ENCODE measurements around the gene CARS2.
"Not testable (repeated sequence)": the region's sequence is repeated elsewhere in the genome, so short reads cannot be mapped to it uniquely, and the experiment has no call there.

Gene CARS2, protein sequence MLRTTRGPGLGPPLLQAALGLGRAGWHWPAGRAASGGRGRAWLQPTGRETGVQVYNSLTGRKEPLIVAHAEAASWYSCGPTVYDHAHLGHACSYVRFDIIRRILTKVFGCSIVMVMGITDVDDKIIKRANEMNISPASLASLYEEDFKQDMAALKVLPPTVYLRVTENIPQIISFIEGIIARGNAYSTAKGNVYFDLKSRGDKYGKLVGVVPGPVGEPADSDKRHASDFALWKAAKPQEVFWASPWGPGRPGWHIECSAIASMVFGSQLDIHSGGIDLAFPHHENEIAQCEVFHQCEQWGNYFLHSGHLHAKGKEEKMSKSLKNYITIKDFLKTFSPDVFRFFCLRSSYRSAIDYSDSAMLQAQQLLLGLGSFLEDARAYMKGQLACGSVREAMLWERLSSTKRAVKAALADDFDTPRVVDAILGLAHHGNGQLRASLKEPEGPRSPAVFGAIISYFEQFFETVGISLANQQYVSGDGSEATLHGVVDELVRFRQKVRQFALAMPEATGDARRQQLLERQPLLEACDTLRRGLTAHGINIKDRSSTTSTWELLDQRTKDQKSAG

DNA sequence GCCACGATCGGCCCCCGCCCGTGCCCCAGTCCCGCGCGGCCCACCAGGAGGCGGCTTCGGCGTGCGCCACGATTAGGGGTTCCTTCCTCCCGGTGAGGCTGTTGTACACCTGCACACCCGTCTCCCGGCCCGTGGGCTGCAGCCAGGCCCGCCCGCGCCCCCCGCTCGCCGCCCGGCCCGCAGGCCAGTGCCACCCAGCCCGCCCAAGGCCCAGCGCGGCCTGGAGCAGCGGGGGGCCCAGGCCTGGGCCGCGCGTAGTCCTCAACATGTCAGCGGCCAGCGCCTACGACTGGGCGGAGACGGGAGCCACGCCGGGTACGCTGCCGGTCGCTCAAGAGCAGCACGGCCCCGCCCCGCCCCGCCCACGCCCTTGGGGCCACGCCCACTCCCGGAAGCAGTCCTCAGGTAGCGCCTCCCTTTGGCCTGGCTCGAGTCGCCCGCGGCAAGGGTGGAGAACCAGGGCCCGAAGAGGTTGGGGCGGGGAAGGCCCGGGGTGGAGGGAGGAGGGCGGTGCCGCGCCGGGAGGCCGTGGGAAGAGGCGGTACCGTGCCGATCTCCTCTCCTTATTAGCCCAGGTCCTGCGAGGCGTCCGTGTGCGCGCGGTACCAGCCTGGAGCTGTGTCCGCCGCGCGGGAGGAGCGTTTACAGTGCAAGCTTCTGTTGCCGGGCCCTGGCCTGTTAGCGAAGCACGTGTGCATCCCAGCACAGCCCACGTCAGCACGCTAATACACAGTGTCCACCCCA is at the start of gene CARS2:
CARS2 (minus strand) TSS at position 291 of the 744 bp plus-strand sequence; CDS start at position 268, 23 bp downstream.
- DNase-seq (ENCODE audit: low read depth in 2 of 2) = peak; percentile 91 to 94

DNA sequence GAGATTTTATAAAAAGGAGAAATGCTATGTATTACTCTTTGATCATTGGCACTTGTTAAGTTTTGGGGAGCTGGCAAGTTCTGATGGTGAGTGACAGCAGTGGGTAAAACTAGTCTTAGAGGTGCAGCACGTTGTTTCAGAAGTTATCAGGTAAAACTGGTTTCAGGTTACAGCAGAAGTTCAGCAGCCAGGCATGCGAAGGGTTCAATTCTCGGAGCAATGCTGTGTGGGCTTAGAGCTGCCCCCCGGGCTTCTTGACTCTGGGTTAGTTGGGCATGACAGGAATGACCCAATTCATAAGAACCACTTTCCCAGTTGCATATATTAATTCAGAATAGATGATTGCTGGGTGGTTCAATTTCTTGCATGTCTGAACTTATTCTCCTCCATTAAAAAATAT is 42.4 kb upstream of the CARS2 start:
- DNase-seq (ENCODE audit: low read depth in 2 of 2) = no peak

DNA sequence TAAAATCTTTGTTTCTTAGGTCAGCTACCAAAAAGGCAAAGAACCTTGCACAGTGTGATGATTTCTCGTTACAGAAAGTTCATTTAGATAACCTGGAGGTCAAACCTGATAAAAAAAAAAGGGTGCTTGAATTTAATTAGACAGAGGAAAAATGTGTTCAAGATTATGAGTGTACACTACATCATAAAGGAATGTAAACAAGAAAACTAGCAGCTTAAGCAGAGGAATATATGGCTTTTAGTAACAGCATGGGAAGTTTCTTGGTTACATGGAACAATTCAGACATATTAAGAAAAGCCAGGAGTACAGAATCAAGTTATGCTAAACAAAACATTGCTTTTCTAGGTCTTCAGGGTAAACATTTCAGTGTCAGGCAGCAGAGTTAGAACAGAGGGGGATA is 40.5 kb upstream of the CARS2 start:
- no peak for DNase-seq (ENCODE audit: low read depth in 2 of 2)

DNA sequence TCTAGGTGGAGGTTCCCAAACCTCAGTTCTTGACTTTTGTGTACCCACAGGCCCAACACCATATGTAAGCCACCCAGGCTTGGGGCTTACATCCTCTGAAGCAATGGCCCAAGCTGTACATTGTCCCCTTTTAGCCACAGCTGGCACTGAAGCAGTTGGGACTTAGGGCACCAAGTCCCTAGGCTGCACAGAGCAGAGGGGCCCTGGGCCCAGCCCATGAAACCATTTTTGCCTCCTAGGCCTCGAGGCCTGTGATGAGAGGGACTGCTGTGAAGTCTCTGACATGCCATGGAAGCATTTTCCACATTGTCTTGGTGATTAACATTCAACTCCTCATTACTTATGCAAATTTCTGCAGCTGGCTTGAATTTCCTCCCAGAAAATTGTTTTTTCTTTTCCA is 37.8 kb upstream of the CARS2 start:
- DNase-seq (ENCODE audit: low read depth in 2 of 2) = no peak

DNA sequence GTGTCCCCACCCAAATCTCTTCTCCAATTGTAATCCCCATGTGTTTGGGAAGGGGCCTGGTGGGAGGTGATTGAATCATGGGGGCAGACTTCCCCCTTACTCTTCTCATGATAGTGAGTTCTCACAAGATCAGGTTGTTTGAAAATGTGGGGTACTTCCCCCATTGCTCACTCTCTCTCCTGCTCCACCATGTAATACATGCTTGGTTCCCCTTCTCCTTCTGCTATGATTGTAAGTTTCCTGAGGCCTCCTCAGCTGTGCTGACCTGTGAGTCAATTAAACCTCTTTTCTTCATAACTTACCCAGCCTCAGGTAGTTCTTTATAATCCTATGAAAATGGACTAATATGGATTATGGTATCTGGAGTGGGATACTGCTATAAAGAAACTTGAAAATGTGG is 31.6 kb upstream of the CARS2 start:
- DNase-seq (ENCODE audit: low read depth in 2 of 2) = no peak

DNA sequence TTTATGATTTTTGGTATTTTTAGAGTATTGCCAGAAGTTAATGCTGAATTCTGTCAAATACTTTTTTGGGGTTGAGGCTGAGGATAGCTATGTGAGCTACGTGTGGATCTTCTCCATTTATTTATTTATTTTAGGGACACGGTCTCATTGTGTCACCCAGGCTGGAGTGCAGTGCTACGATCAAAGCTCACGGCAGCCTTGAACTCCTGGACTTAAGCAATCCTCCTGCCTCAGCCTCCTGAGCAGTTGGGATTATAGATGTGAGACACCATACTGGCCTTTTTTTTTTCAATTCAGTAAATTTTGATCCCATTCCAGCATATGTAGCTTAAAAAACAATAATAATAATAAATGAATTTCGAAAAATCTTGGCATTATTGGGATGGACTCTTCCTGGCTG is 28.6 kb upstream of the CARS2 start:
- DNase-seq (ENCODE audit: low read depth in 2 of 2) = no peak

DNA sequence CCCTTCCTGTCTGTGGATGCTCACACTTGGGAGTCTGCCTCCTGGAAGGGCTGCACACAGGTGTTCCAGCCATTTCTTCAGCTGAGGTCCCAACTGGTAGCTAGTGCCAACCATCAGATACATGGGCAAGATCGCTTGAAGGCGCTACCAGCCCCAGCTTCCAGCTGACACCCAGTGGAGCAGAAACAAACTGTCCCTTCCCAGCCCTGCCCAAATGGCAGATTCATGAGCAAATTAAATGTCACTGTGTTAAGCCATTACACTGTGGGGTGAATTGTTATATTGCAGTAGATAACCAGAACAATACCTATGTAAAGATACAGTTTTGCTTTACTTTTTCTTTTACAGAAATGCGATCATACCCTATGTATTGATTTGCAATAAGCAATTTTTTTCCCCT is 25.2 kb upstream of the CARS2 start:
- DNase-seq (ENCODE audit: low read depth in 2 of 2) = no peak

DNA sequence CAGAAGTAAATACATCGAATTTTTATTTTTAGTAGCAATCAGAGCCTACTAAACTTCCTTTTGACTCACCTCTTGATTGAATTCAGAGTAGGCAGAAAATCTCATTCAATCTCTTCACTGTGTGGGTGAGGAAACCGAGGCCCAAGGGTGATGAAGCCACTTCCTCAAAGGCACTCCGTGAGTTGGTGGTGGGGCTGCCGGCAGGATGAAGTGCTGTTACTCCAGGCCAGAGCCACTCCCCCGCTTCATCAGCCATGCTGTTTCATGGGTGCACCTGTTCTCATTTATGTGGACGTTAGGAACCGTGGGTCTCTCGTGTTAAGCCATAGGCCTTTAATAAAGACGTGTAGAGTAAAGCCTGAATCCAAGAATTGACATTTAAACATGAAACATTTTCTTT is 20.8 kb upstream of the CARS2 start:
- DNase-seq (ENCODE audit: low read depth in 2 of 2) = peak; percentile 47 to 49

DNA sequence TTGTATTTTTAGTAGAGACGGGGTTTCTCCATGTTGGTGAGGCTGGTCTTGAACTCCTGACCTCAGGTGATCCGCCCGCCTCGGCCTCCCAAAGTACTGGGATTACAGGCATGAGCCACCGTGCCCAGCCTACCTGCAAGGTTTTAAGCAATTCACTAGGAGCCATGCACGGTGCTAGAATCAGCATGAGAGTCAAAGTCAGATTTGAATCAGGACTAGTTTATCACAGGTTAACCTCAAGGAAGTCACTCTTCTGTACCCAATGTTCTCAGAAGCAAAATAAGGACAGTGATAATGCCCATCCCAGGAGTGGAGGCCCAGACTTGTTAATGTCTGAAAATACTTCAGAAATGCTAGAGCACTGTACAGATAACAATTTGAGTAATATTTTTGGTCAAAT is 20.2 kb upstream of the CARS2 start:
- not testable (repeated sequence) for DNase-seq (ENCODE audit: low read depth in 2 of 2)

DNA sequence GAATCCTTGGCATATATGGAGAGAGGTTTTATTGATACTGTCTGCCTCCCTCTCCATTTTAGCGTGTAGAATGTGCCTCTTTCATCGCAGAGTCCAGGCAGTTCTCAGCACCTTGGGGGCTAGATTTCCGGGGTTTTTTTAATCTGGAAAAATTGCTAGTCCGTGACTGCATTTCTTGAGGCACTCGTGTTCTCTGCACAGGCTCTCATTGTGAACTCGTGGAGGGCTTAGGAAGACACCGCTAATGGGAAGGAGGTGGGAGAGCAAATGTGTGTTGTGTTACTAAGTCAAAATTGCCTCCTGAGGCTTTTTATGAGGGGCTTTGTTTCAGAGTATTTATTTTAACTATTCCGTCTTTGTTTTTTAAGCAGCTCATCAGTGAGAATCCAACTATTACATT is 17.7 kb upstream of the CARS2 start:
- DNase-seq (ENCODE audit: low read depth in 2 of 2) = no peak

DNA sequence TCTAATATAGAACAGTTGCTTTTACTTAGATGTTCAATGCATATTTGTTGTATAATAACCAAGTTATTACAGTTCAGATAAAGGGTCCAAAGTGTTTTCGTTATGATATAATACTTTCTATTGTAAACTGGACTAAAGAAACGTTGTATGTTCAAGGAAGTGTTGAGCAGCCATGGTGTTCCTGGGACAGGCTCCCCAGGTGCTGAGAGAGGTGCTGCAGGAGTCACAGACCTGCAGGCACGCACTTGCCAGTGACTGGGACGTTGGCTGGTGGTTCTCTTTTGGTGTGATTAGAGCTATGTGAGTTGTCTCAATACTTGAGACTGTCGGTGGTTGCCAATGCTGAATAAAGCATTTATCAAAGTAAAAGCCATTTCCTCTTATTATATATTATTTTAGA is 17.1 kb upstream of the CARS2 start:
- DNase-seq (ENCODE audit: low read depth in 2 of 2) = no peak

DNA sequence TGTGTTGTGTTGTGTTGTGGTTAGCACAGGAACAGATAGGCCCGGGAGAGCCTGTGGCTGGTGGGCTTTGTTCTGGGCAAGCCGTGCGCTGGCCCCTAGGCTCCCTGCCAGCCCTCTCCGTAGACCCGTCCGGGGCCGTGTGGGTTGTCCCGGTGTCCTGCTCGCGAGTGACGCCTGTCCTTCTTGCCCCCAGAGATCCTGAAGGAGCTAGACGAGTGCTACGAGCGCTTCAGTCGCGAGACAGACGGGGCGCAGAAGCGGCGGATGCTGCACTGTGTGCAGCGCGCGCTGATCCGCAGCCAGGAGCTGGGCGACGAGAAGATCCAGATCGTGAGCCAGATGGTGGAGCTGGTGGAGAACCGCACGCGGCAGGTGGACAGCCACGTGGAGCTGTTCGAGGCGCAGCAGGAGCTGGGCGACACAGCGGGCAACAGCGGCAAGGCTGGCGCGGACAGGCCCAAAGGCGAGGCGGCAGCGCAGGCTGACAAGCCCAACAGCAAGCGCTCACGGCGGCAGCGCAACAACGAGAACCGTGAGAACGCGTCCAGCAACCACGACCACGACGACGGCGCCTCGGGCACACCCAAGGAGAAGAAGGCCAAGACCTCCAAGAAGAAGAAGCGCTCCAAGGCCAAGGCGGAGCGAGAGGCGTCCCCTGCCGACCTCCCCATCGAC is 13.3 kb upstream of the CARS2 start:
- DNase-seq (ENCODE audit: low read depth in 2 of 2) = no peak

DNA sequence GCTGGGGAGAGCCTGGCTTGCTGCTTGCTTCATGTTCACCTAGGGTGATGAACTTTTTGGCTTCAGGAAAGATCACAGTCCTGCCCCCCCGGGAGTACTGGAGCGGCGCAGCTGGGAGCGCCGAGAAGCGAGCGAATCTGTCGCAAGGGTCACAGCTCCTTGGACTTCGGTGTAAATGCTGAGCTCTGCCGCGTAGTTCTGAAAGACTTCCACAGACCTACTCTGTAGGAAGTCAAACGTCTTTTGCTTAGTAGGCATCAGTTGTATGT is 10.3 kb upstream of the CARS2 start:
- DNase-seq (ENCODE audit: low read depth in 2 of 2) = no peak

DNA sequence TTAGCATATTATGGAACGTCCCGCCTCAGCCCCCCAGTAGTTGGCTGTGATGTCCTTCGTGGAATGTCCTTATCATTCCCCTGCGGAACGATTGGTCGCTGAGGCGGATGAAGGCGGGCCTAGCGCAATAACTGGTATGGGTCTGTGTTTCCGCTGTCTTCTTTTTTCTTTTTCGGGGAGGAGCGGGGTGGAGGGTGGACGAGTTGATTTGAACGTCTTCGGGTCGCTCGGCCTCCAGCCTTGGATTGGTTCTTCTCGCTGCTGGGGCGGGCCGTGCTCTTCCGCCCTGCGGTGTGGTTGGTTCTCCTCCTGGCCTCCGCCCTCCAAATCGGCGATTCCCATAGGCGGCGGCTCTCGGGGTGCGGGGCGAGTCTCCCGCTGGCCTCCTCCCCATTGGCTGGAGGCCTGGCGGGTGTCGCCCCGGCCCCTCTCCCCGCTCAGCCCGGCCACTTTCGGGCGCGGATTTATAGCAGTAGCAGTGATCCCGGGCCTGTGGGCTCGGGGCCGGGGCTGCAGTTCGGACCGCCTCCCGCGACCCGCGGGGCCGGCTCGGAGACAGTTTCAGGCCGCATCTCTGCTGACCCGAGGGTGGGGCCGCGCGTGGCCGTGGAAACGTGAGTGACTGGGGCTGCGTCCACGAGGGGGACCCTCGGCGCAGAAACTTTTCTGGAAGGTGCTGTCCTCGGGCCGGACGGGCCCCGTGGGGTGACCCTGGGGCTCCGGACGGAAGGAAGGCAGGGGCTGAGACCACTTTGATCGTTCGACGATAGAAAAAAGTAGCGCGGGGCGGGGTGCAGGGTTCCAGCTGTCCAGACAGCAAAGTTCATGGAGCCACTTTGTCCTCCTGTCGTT is 9.7 kb upstream of the CARS2 start:
- DNase-seq (ENCODE audit: low read depth in 2 of 2) = peak; percentile 86 to 94

DNA sequence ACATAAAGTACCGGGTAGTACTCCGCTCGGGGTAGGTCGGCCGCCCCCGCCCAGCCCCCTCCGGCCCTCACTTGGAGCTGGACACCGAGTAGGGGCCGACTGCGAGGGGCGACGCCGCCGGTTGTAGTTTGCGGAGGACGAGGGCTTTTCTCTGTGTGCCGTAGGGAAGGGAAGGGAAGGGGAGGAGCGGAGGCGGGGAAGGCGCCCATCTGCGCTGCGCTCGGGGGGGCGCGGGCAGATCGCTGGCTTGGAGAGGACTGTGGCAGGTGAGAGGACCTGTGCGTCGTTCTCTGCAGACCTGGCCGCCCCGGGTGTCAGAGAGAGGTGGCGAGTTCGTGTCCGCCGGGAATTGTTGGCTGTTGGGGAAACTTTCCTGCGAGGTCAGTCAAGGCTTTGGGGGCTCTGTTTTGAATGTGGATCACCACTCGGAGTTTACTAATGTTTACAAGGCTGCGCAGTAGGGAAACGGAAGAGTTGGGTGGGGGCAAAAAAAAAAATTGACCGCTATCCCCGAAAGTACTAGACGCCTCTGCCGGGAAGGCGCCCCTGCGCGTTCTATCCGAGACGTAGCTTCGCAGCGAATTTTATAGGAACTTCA is 9.0 kb upstream of the CARS2 start:
- peak; percentile 37 to 40 for DNase-seq (ENCODE audit: low read depth in 2 of 2)

DNA sequence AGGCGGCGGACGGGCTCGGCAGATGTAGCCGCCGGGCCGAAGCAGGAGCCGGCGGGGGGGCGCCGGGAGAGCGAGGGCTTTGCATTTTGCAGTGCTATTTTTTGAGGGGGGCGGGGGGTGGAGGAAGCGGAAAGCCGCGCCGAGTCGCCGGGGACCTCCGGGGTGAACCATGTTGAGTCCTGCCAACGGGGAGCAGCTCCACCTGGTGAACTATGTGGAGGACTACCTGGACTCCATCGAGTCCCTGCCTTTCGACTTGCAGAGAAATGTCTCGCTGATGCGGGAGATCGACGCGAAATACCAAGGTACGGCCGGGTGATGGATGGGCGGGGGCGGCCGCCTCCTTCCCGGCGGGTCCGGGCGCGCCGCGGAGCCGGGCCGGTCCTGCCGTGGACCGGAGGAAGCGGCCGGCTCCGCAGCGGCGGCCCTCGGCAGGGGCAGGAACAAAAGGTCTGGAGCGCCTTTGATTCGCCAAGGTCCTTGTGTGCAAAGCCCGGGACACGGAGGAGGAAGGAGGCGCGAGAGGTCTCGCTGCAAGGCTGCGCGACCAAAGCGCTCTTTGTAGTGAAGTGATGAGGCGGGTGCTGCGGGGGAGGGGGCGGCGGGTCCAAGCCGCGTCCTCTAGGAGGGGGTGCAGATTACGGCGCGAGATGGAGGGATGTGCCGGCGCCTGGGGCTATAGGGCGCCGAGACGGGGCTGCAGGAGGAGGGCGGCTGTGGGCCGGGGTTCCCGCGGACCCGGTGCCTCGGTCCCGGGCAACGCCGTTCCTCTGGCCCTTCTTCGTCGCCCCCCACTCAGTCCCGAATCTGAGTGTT is 8.3 kb upstream of the CARS2 start:
- DNase-seq (ENCODE audit: low read depth in 2 of 2) = peak; percentile 55 to 56

DNA sequence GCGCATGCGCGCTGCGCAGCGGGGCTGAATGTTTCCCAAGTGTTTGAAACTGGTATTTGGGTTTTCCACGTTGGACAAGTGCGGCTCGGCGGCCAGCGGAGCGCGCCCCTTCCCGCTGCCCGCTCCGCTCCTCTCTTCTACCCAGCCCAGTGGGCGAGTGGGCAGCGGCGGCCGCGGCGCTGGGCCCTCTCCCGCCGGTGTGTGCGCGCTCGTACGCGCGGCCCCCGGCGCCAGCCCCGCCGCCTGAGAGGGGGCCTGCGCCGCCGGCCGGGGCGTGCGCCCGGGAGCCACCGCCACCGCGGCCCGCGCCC is 7.7 kb upstream of the CARS2 start, which contains the start of gene ING1:
ING1 (plus strand) TSS at position 59 of the 311 bp plus-strand sequence. CDS start 450 bp downstream, outside the sequence.
- DNase-seq (ENCODE audit: low read depth in 2 of 2) = no peak

DNA sequence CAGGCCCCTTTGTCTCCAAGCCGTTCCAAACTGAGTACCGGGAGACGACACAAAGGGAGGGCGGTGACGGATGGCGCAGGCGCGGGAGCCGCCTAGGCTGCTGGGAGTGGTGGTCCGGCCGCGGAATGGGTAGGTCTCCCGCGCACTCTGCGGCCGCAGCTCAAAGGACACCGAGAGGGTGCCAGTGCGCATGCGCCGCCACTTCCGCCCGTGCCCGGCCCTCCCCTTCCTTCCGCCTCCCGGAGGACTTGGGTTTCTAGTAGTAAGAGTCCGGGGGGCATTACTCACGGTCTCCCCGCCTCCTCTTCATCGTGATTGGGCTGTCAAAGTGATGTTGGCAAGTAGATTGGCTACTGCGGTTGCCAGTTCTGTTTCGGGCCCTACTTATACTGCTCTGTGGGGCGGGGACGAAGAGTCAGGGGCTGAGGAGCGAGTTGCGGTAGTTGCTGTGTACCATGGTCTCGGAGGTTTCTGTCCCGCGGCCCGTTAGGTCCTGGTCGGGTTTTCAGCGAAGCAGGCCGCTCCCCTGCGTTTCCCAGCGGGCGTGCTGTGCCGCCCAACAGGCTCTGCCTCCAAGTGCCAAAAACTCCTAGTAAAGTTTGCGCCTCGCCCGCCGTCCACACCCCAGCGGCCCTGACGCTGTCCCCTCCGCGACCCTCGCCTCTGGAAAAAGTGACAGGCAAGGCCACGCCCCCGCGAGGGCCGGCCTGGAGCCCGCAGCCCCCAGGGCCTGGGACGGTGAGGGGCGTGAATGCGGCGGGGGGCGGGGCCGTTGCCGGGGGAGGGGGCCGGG is 7.1 kb upstream of the CARS2 start:
- DNase-seq (ENCODE audit: low read depth in 2 of 2) = peak; percentile 97 to 99

DNA sequence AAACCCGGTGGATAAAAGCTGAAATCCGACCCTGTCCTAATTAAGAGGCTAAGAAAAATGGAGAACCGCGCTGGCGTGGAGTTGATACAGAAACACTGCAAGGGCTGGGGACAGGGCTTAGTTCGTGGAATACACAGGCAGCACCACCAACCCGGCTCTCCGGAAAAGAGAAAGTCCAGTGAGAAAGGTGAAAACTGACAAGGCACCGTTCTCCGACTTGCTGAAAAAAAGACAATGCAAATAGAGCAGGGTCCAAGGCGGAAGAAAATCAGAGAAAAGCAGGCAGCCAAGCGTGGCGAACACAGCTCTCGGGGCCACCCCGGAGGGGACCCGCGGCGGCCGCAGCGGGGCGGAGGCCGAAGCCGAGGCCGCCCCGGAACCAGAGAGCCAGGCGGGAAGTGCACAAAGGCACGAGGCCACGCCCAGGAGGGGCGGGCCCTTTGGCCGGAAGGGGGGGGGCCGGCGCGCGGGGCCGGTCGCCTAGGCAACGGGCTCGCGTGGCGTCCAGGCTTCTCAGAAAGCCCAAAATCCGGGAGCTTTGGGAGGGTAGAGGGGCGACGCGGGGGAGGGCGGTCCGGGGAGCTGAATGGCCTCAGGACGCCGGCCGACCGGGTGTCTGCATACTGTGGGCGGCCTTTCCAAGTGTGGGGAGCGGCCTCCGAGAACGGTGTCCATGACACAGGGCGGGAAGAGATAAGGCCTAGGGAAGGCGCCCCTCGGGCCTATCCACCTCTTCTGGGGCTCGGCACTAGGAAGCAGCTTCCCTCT is 6.3 kb upstream of the CARS2 start:
- DNase-seq (ENCODE audit: low read depth in 2 of 2) = peak; percentile 76 to 78
